ENCODE results near the gene TIMM13.

TIMM13 gene

GRCh38 chr19:2441096-2441752, 13.8 kb upstream of the TIMM13 start:
- no peak overlapping the region for H3K4me3 ChIP-seq (replicated peaks; ENCODE audit: insufficient read depth, low read length)
- TF ChIP-seq GABPA (IDR thresholded peaks at IDR 0.05; ENCODE audit: low read depth) (no peak), CTCF (IDR thresholded peaks at IDR 0.05; ENCODE audit: insufficient read depth, low read length) (no peak), POLR2AphosphoS5 (IDR thresholded peaks at IDR 0.05; ENCODE audit: low read depth) (no peak), REST (IDR thresholded peaks at IDR 0.05; ENCODE audit: insufficient replicate concordance, low read depth) (no peak), SPI1 (IDR thresholded peaks at IDR 0.05; ENCODE audit: borderline replicate concordance, low read depth) (no peak)
- no peaks in the 10 kb centered on the region for H3K27me3 ChIP-seq (ENCODE audit: insufficient read depth, poor library complexity, severe bottlenecking)
- no peak for DNase-seq (ENCODE audit: low read depth in 1 of 2, low spot score in 1 of 2)
- H3K27ac ChIP-seq (replicated peaks) = no peak overlapping the region

- no peak overlapping the region for H3K27ac ChIP-seq (replicated peaks)
- no peaks in the 10 kb centered on the region for H3K27me3 ChIP-seq (ENCODE audit: insufficient read depth, poor library complexity, severe bottlenecking)
- no peak for DNase-seq (ENCODE audit: low read depth in 1 of 2, low spot score in 1 of 2)
- no peak overlapping the region for H3K4me3 ChIP-seq (replicated peaks; ENCODE audit: insufficient read depth, low read length)
- TF ChIP-seq GABPA (IDR thresholded peaks at IDR 0.05; ENCODE audit: low read depth) (no peak), CTCF (IDR thresholded peaks at IDR 0.05; ENCODE audit: insufficient read depth, low read length) (no peak)
Observed at GRCh38 chr19:2440515-2440914, 13.1 kb upstream of the TIMM13 start.

GRCh38 chr19:2438178-2438577, 10.8 kb upstream of the TIMM13 start:
- Histone ChIP-seq H3K27ac (replicated peaks) (no peak overlapping the region), H3K4me3 (replicated peaks; ENCODE audit: insufficient read depth, low read length) (no peak overlapping the region), H3K27me3 (ENCODE audit: insufficient read depth, poor library complexity, severe bottlenecking) (no peaks in the 10 kb centered on the region)
- TF ChIP-seq CTCF (IDR thresholded peaks at IDR 0.05; ENCODE audit: insufficient read depth, low read length) = no peak
- TF ChIP-seq GABPA (IDR thresholded peaks at IDR 0.05; ENCODE audit: low read depth) = no peak
- no peak for DNase-seq (ENCODE audit: low read depth in 1 of 2, low spot score in 1 of 2)

- Histone ChIP-seq H3K4me3 (replicated peaks; ENCODE audit: insufficient read depth, low read length) (no peak overlapping the region), H3K27me3 (ENCODE audit: insufficient read depth, poor library complexity, severe bottlenecking) (no peaks in the 10 kb centered on the region), H3K27ac (replicated peaks) (no peak overlapping the region)
- TF ChIP-seq POLR2AphosphoS5 (IDR thresholded peaks at IDR 0.05; ENCODE audit: low read depth) (no peak), SPI1 (IDR thresholded peaks at IDR 0.05; ENCODE audit: borderline replicate concordance, low read depth) (no peak), CTCF (IDR thresholded peaks at IDR 0.05; ENCODE audit: insufficient read depth, low read length) (no peak), GABPA (IDR thresholded peaks at IDR 0.05; ENCODE audit: low read depth) (no peak), REST (IDR thresholded peaks at IDR 0.05; ENCODE audit: insufficient replicate concordance, low read depth) (no peak)
- DNase-seq (ENCODE audit: low read depth in 1 of 2, low spot score in 1 of 2) = no peak
Observed at GRCh38 chr19:2436926-2437325, 9.5 kb upstream of the TIMM13 start.
